ENCODE results near the gene FAM200C. TPM values are rescaled to one million over a fixed set of nuclear protein-coding genes. Genes with fewer than 3 reads are reported as not detected.

FAM200C gene
- total RNA-seq, 2 experiments from 2014 or later: 0.84 to 0.93 TPM

- Mint-ChIP-seq H3K27me3 (ENCODE audit: low read depth) (no peaks in the 10 kb centered on the region), H3K27ac (peak within 1 kb of the TSS; percentile 94), H3K9me3 (no peaks in the 10 kb centered on the region), H3K4me1 (ENCODE audit: low read depth) (peaks cover 43% of the 10 kb centered on the region), H3K36me3 (ENCODE audit: low read depth) (peaks cover 23% of the 10 kb centered on the region), H3K4me3 (peak within 1 kb of the TSS; percentile 97)
- peak; percentile 96 for DNase-seq
- CTCF ChIA-PET: interaction anchor here (1.3 to 7.7 kb wide), 2 partner anchors 15 to 20 kb away, joined by 3 to 61 read pairs; no protein-coding TSS in a partner anchor
- intact Hi-C loops (cut with micrococcal nuclease): loop anchor here (1.0 to 10.0 kb wide), 5 partner anchors 19 to 1214 kb away; partner anchors contain the start of genes FAM200C, RNF145 and TTC1
Observed at GRCh38 chr5:160418561-160419457, 19.0 kb upstream of the FAM200C start, which contains the start of gene SLU7. SLU7 (minus strand) TSS chr5:160419081; CDS start chr5:160415294, 3,787 bp downstream.

DNA sequence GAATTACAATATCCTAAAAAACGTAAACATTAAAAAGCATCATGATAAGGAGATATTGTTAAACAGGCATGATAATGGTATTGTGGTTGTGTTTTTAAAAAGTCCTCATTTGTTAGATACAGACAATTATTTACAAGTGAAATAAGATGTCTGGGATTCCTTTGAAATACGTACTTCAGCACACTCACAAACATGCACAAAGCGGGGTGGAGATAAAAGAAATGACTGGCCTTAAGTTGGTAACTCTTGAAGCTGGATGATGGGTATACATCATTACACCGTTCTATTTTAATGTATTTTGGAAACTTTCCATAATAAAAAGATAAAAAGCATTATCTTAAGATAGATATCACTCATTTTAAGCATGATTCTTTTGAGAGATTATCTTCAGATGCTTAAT, 1.0 kb downstream of the FAM200C start:
- CTCF ChIA-PET: no interaction called here
- Mint-ChIP-seq H3K4me1 (ENCODE audit: low read depth) (peaks cover 12% of the 10 kb centered on the region), H3K36me3 (ENCODE audit: low read depth) (peaks cover 4% of the 10 kb centered on the region), H3K4me3 (peak overlapping the region; percentile 79), H3K27me3 (ENCODE audit: low read depth) (no peaks in the 10 kb centered on the region), H3K27ac (no peak overlapping the region), H3K9me3 (no peaks in the 10 kb centered on the region)
- DNase-seq: no peak
- intact Hi-C loops (cut with micrococcal nuclease): loop anchor here (1.0 kb wide), 1 partner anchor 280 kb away; the partner anchor contains the start of gene PWWP2A

DNA sequence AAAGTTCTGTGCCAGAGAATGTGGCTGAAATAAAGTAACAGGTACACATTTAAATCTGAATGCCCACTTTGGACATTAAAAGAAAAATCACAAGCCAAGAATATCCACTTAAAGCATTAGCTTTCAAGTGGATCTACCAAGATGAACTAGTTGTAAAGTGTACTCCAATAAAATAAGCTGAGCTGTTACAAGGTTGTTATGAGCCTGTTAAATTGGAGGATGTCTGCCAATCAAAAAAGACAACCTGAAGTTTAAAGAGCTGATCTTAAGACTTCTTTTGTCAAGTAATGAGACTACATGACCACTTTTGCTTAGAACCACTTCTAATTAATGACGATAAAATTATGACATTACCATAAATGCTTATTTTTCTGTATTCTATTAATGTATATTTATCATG, 2.4 kb downstream of the FAM200C start:
- H3K36me3 Mint-ChIP-seq (ENCODE audit: low read depth): peaks cover 2% of the 10 kb centered on the region
- H3K4me3 Mint-ChIP-seq: no peak overlapping the region
- no peak for DNase-seq
- intact Hi-C loops (cut with micrococcal nuclease): no loop called here
- peaks cover 12% of the 10 kb centered on the region for H3K4me1 Mint-ChIP-seq (ENCODE audit: low read depth)
- H3K27ac Mint-ChIP-seq: no peak overlapping the region
- H3K27me3 Mint-ChIP-seq (ENCODE audit: low read depth): no peaks in the 10 kb centered on the region
- CTCF ChIA-PET: no interaction called here
- H3K9me3 Mint-ChIP-seq: no peaks in the 10 kb centered on the region

DNA sequence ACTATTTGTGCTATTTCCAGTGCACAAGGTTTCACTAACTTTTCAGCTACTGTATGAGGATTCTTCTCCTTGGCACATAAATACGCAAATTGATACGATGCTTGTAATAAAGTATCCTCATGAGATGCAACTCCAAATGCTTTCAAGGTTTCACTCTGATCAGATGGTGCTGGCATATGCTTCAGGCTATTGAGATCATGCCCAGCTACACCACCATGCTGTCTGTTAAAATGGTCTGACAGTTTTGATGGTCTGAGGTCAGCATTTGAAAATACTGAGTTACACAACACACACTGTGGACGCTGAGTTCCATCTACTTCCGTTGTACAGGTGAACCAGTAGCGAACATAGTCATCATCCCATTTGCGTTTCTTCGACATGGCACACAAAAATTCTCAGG, 4.7 kb downstream of the FAM200C start:
- Mint-ChIP-seq H3K27ac (no peak overlapping the region), H3K9me3 (no peaks in the 10 kb centered on the region)
- intact Hi-C loops (cut with micrococcal nuclease): no loop called here

GRCh38 chr5:160390787-160391696, 8.8 kb downstream of the FAM200C start:
- intact Hi-C loops (cut with micrococcal nuclease): loop anchor here (1.0 to 2.0 kb wide), 3 partner anchors 46 to 370 kb away; no protein-coding TSS in a partner anchor
- H3K27ac Mint-ChIP-seq: no peak overlapping the region
- H3K27me3 Mint-ChIP-seq (ENCODE audit: low read depth): no peaks in the 10 kb centered on the region
- CTCF ChIA-PET: interaction anchor here (0.6 to 2.8 kb wide), 9 partner anchors 9 to 369 kb away, joined by 3 to 17 read pairs (median 3); partner anchors contain the start of genes C1QTNF2 and FAM200C
- H3K9me3 Mint-ChIP-seq: peaks cover 13% of the 10 kb centered on the region
- no peak overlapping the region for H3K4me3 Mint-ChIP-seq
- no peaks in the 10 kb centered on the region for H3K36me3 Mint-ChIP-seq (ENCODE audit: low read depth)
- no peaks in the 10 kb centered on the region for H3K4me1 Mint-ChIP-seq (ENCODE audit: low read depth)
- DNase-seq: no peak

More for the DNA sequence above, 4.7 kb downstream of the FAM200C start:
- DNase-seq: no peak
- no peaks in the 10 kb centered on the region for H3K27me3 Mint-ChIP-seq (ENCODE audit: low read depth)
- H3K4me3 Mint-ChIP-seq: no peak overlapping the region
- H3K4me1 Mint-ChIP-seq (ENCODE audit: low read depth): peaks cover 10% of the 10 kb centered on the region
- CTCF ChIA-PET: no interaction called here
- H3K36me3 Mint-ChIP-seq (ENCODE audit: low read depth): no peaks in the 10 kb centered on the region

DNA sequence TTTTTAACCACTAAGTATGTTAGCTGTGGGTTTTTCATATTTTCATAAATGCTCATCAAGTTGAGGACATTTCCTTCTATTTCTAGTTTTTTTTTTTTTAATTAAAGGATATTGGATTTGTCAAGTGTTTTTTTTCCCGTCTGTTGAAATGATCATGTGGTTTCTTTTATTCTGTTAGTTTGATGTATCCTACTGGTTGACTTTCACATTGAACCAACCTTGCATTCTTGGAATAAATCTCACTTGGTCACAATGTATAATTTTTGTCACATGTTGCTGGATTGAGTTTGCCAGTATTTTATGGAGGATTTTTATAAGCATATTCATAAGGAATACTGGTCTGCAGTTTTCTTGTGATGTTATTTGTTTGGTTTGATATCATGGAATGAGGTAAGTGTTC, 12.4 kb downstream of the FAM200C start:
- DNase-seq: no peak
- CTCF ChIA-PET: interaction anchor here (0.6 kb wide), 1 partner anchor 318 kb away, joined by 3 read pairs; no protein-coding TSS in a partner anchor
- H3K4me1 Mint-ChIP-seq (ENCODE audit: low read depth): no peaks in the 10 kb centered on the region
- H3K9me3 Mint-ChIP-seq: peaks cover 13% of the 10 kb centered on the region
- no peaks in the 10 kb centered on the region for H3K36me3 Mint-ChIP-seq (ENCODE audit: low read depth)
- no peak overlapping the region for H3K27ac Mint-ChIP-seq
- H3K27me3 Mint-ChIP-seq (ENCODE audit: low read depth): no peaks in the 10 kb centered on the region
- intact Hi-C loops (cut with micrococcal nuclease): no loop called here
- no peak overlapping the region for H3K4me3 Mint-ChIP-seq

DNA sequence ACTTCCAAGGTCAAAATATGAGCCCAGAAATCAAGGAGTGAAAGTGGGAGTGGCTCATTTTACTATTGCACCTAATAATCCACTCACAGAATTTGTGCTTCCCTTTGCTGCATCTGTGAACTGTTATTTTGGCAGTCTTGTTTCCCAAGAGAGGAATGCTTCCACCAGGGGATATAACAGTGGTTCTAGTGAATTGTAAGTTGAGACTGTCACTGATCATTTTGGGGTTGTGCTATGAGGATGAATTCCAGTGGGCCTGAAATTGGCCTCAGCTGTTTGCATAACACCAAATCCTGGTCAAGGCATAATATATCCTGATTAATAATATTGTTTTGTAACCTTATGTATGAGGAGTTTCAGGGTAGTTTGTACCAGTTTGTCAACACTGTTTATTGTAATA, 14.4 kb downstream of the FAM200C start:
- intact Hi-C loops (cut with micrococcal nuclease): no loop called here
- no peak overlapping the region for H3K4me3 Mint-ChIP-seq
- no peaks in the 10 kb centered on the region for H3K27me3 Mint-ChIP-seq (ENCODE audit: low read depth)
- no peaks in the 10 kb centered on the region for H3K36me3 Mint-ChIP-seq (ENCODE audit: low read depth)
- H3K4me1 Mint-ChIP-seq (ENCODE audit: low read depth): no peaks in the 10 kb centered on the region
- CTCF ChIA-PET: no interaction called here
- H3K27ac Mint-ChIP-seq: no peak overlapping the region
- H3K9me3 Mint-ChIP-seq: peaks cover 13% of the 10 kb centered on the region
- no peak for DNase-seq

DNA sequence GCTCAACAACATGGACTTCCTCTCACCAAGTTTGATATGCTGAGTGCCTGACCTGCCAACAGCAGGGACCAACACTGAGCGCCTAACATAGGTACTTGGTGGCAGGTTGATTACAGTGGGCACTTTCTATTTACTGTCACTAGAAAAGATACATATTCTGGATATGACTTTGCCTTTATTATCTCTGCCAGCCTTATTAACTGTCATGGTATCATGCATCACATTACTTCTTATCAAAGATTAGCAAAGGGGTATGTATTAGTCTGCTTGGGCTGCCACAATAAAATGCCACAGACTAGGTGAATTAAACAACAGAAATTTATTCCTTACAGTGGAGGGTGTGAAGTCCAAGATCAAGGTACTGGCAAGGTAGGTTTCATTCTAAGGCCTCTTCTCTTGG, 15.2 kb downstream of the FAM200C start:
- no peak overlapping the region for H3K4me3 Mint-ChIP-seq
- CTCF ChIA-PET: no interaction called here
- peaks cover 13% of the 10 kb centered on the region for H3K9me3 Mint-ChIP-seq
- H3K27ac Mint-ChIP-seq: no peak overlapping the region
- H3K4me1 Mint-ChIP-seq (ENCODE audit: low read depth): no peaks in the 10 kb centered on the region
- intact Hi-C loops (cut with micrococcal nuclease): no loop called here
- no peaks in the 10 kb centered on the region for H3K27me3 Mint-ChIP-seq (ENCODE audit: low read depth)
- no peaks in the 10 kb centered on the region for H3K36me3 Mint-ChIP-seq (ENCODE audit: low read depth)
- DNase-seq: no peak

DNA sequence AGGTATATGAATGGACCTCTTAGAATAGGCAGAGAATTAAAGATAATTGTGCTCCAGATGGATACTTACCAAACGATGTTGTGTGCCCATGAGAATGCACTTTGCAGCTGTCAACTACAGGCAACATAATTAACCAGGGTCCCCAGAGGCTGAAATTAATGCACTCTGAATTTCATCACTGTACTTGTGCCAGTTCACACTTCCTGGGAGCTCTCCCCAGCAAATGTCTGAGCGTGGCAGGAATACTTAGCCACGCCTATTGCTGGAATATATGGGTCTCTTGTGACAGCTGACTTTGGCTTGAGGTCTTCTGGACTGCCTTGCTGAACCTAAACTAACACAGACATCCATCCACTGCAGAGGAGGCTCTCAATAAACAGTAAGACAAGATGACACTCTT, 17.5 kb downstream of the FAM200C start:
- intact Hi-C loops (cut with micrococcal nuclease): no loop called here
- H3K9me3 Mint-ChIP-seq: peaks cover 4% of the 10 kb centered on the region
- CTCF ChIA-PET: no interaction called here
- H3K4me1 Mint-ChIP-seq (ENCODE audit: low read depth): no peaks in the 10 kb centered on the region
- H3K27ac Mint-ChIP-seq: no peak overlapping the region
- H3K4me3 Mint-ChIP-seq: no peak overlapping the region
- H3K36me3 Mint-ChIP-seq (ENCODE audit: low read depth): no peaks in the 10 kb centered on the region
- H3K27me3 Mint-ChIP-seq (ENCODE audit: low read depth): peaks cover 3% of the 10 kb centered on the region
- no peak for DNase-seq

DNA sequence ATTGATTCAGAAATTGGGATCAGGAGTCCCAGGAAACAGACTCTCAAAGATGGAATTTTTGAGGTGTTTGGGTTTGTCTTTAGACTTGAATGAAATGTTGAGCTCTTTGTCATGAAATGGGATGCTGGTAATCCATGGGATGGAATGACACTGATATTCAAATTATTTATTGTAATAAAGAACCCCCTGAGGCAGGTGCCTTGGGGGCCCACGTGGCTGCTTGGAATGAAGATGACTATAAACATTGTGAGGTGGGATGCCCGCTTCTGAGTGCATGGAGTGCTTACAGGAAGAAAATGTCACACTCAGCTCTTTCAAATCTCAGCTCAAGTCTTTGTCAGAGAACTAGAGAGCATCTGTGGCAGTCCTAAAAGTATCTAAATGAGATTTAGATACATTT, 19.8 kb downstream of the FAM200C start:
- Mint-ChIP-seq H3K9me3 (no peaks in the 10 kb centered on the region), H3K4me1 (ENCODE audit: low read depth) (no peaks in the 10 kb centered on the region), H3K4me3 (no peak overlapping the region), H3K36me3 (ENCODE audit: low read depth) (no peaks in the 10 kb centered on the region), H3K27me3 (ENCODE audit: low read depth) (peaks cover 10% of the 10 kb centered on the region), H3K27ac (no peak overlapping the region)
- CTCF ChIA-PET: no interaction called here
- DNase-seq: no peak
- intact Hi-C loops (cut with micrococcal nuclease): no loop called here

DNA sequence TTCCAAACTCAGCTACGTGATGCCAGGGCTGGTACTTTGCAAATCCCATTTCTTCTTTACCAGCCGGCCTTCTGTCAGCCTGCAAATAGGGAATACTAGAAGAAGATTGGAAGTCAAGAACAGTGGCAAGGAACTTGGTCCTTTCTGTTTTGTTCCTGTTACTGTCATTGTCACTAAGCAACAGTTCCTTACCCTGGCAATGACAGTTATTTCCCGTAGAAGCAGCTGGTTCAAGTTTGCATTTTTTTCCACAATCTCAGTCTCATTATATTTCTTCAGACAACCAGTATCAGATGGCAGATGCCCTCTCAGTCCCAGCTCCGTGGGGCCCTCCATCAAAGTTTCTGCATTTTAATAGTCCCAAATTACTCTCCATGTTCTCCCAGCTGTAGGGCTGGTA, 20.3 kb downstream of the FAM200C start:
- no peak for DNase-seq
- CTCF ChIA-PET: no interaction called here
- no peaks in the 10 kb centered on the region for H3K4me1 Mint-ChIP-seq (ENCODE audit: low read depth)
- H3K27ac Mint-ChIP-seq: no peak overlapping the region
- no peaks in the 10 kb centered on the region for H3K9me3 Mint-ChIP-seq
- intact Hi-C loops (cut with micrococcal nuclease): no loop called here
- H3K36me3 Mint-ChIP-seq (ENCODE audit: low read depth): no peaks in the 10 kb centered on the region
- H3K4me3 Mint-ChIP-seq: no peak overlapping the region
- peaks cover 14% of the 10 kb centered on the region for H3K27me3 Mint-ChIP-seq (ENCODE audit: low read depth)

GRCh38 chr5:160378330-160378729, 21.5 kb downstream of the FAM200C start:
- Mint-ChIP-seq H3K27ac (no peak overlapping the region), H3K36me3 (ENCODE audit: low read depth) (no peaks in the 10 kb centered on the region), H3K27me3 (ENCODE audit: low read depth) (peaks cover 17% of the 10 kb centered on the region), H3K4me1 (ENCODE audit: low read depth) (no peaks in the 10 kb centered on the region), H3K4me3 (no peak overlapping the region), H3K9me3 (no peaks in the 10 kb centered on the region)
- DNase-seq: no peak
- intact Hi-C loops (cut with micrococcal nuclease): no loop called here
- CTCF ChIA-PET: interaction anchor here (0.6 kb wide), 1 partner anchor 10 kb away, joined by 3 read pairs; no protein-coding TSS in a partner anchor
